HG03521 (cell line): ENCODE data around the gene TUBA3D.
"Not testable (repeated sequence)": the region's sequence is repeated elsewhere in the genome, so short reads cannot be mapped to it uniquely, and the experiment has no call there.

Source experiments
- ATAC-seq: cut with Tn5 transposase; IDR thresholded peaks from one replicate; pipeline ENCODE4 v1.9.1; 2021; ENCODE audit warnings: mild to moderate bottlenecking, moderate library complexity; ENCODE audit not compliant: unreplicated experiment

Gene TUBA3D

GRCh38 chr2:131483981-131484820 is 8.3 kb downstream of the TUBA3D start:
- not testable (repeated sequence) for ATAC-seq

- ATAC-seq, result not testable (repeated sequence)
These were observed 9.1 kb downstream of the TUBA3D start for GRCh38 chr2:131484906-131485460.

GRCh38 chr2:131486201-131486902 is 10.4 kb downstream of the TUBA3D start:
- ATAC-seq, result not testable (repeated sequence)

GRCh38 chr2:131488306-131489205 is 12.6 kb downstream of the TUBA3D start:
- no peak for ATAC-seq

GRCh38 chr2:131490616-131491468 is 14.9 kb downstream of the TUBA3D start:
- not testable (repeated sequence) for ATAC-seq

- ATAC-seq, result not testable (repeated sequence)
These were observed 15.5 kb downstream of the TUBA3D start for GRCh38 chr2:131491469-131491836.

GRCh38 chr2:131492015-131492417 is 16.1 kb downstream of the TUBA3D start, which contains the start of gene MZT2A:
Gene MZT2A, minus strand, starts transcription at chr2:131492397. Its CDS starts 21 bp downstream, at chr2:131492376.
- ATAC-seq, result not testable (repeated sequence)

GRCh38 chr2:131492418-131493198 is 16.7 kb downstream of the TUBA3D start:
- peak; percentile 65 for ATAC-seq

GRCh38 chr2:131493199-131493968 is 17.5 kb downstream of the TUBA3D start:
- ATAC-seq, result peak; percentile 17

GRCh38 chr2:131495506-131495905 is 19.6 kb downstream of the TUBA3D start:
- ATAC-seq, result not testable (repeated sequence)

GRCh38 chr2:131498321-131498973 is 22.5 kb downstream of the TUBA3D start:
- peak; percentile 88 for ATAC-seq

GRCh38 chr2:131503587-131503986 is 27.7 kb downstream of the TUBA3D start:
- ATAC-seq, result not testable (repeated sequence)

- ATAC-seq, result not testable (repeated sequence)
These were observed 28.3 kb downstream of the TUBA3D start for GRCh38 chr2:131504082-131504750.

- no peak for ATAC-seq
These were observed 33.7 kb downstream of the TUBA3D start for GRCh38 chr2:131509615-131510014.

GRCh38 chr2:131511291-131511968 is 35.5 kb downstream of the TUBA3D start:
- not testable (repeated sequence) for ATAC-seq
